ENCODE results near the gene LATS2.

Gene LATS2

GRCh38 chr13:20998649-20999415, 62.6 kb downstream of the LATS2 start:
- H3K9ac ChIP-seq: no peak overlapping the region
- no peaks in the 10 kb centered on the region for H3K79me2 ChIP-seq (ENCODE audit: insufficient read depth, low read depth)
- H2AFZ ChIP-seq (ENCODE audit: low read depth): no peak overlapping the region
- TF ChIP-seq CTCF (conservative IDR thresholded peaks at IDR 0.05; ENCODE audit: low read depth, low read length): no peak
- H3K4me3 ChIP-seq (IDR thresholded peaks at IDR 0.05; ENCODE audit: insufficient read depth, low read depth, low read length): no peak overlapping the region
- H3K4me1 ChIP-seq (ENCODE audit: low read depth, poor library complexity, severe bottlenecking): no peaks in the 10 kb centered on the region
- H3K27ac ChIP-seq: no peak overlapping the region
- no peaks in the 10 kb centered on the region for H3K36me3 ChIP-seq (ENCODE audit: insufficient read depth)
- no peak overlapping the region for H3K4me2 ChIP-seq
- H3K27me3 ChIP-seq (ENCODE audit: insufficient read depth, low read depth): no peaks in the 10 kb centered on the region
- H4K20me1 ChIP-seq (ENCODE audit: insufficient read depth): no peaks in the 10 kb centered on the region

- no peaks in the 10 kb centered on the region for H3K79me2 ChIP-seq (ENCODE audit: insufficient read depth, low read depth)
- H2AFZ ChIP-seq (ENCODE audit: low read depth): no peak overlapping the region
- TF ChIP-seq CTCF (conservative IDR thresholded peaks at IDR 0.05; ENCODE audit: low read depth, low read length): no peak
- H3K9ac ChIP-seq: no peak overlapping the region
- H3K36me3 ChIP-seq (ENCODE audit: insufficient read depth): no peaks in the 10 kb centered on the region
- H4K20me1 ChIP-seq (ENCODE audit: insufficient read depth): no peaks in the 10 kb centered on the region
- H3K4me3 ChIP-seq (IDR thresholded peaks at IDR 0.05; ENCODE audit: insufficient read depth, low read depth, low read length): no peak overlapping the region
- H3K27ac ChIP-seq: no peak overlapping the region
- H3K4me2 ChIP-seq: no peak overlapping the region
- H3K27me3 ChIP-seq (ENCODE audit: insufficient read depth, low read depth): no peaks in the 10 kb centered on the region
- no peaks in the 10 kb centered on the region for H3K4me1 ChIP-seq (ENCODE audit: low read depth, poor library complexity, severe bottlenecking)
Observed at GRCh38 chr13:20997301-20998161, 63.9 kb downstream of the LATS2 start.

GRCh38 chr13:20995245-20995838, 66.0 kb downstream of the LATS2 start:
- Histone ChIP-seq H2AFZ (ENCODE audit: low read depth) (no peak overlapping the region), H3K4me3 (IDR thresholded peaks at IDR 0.05; ENCODE audit: insufficient read depth, low read depth, low read length) (no peak overlapping the region), H4K20me1 (ENCODE audit: insufficient read depth) (no peaks in the 10 kb centered on the region), H3K79me2 (ENCODE audit: insufficient read depth, low read depth) (no peaks in the 10 kb centered on the region), H3K9ac (no peak overlapping the region), H3K27ac (no peak overlapping the region), H3K4me2 (no peak overlapping the region), H3K27me3 (ENCODE audit: insufficient read depth, low read depth) (no peaks in the 10 kb centered on the region), H3K4me1 (ENCODE audit: low read depth, poor library complexity, severe bottlenecking) (no peaks in the 10 kb centered on the region), H3K36me3 (ENCODE audit: insufficient read depth) (no peaks in the 10 kb centered on the region)
- TF ChIP-seq CTCF (conservative IDR thresholded peaks at IDR 0.05; ENCODE audit: low read depth, low read length): no peak

GRCh38 chr13:20994441-20994821, 67.0 kb downstream of the LATS2 start:
- no peak for TF ChIP-seq CTCF (conservative IDR thresholded peaks at IDR 0.05; ENCODE audit: low read depth, low read length)
- H3K4me2 ChIP-seq: no peak overlapping the region
- H3K79me2 ChIP-seq (ENCODE audit: insufficient read depth, low read depth): no peaks in the 10 kb centered on the region
- H4K20me1 ChIP-seq (ENCODE audit: insufficient read depth): no peaks in the 10 kb centered on the region
- H3K4me3 ChIP-seq (IDR thresholded peaks at IDR 0.05; ENCODE audit: insufficient read depth, low read depth, low read length): no peak overlapping the region
- H3K9ac ChIP-seq: no peak overlapping the region
- H2AFZ ChIP-seq (ENCODE audit: low read depth): no peak overlapping the region
- H3K27me3 ChIP-seq (ENCODE audit: insufficient read depth, low read depth): no peaks in the 10 kb centered on the region
- no peaks in the 10 kb centered on the region for H3K4me1 ChIP-seq (ENCODE audit: low read depth, poor library complexity, severe bottlenecking)
- H3K36me3 ChIP-seq (ENCODE audit: insufficient read depth): no peaks in the 10 kb centered on the region
- H3K27ac ChIP-seq: no peak overlapping the region

Measured in KMS-11 (cell line).